ENCODE measurements around the gene TBXA2R. TPM values are rescaled to one million over a fixed set of nuclear protein-coding genes. Genes with fewer than 3 reads are reported as not detected.
A peak's percentile ranks its signal among the peaks of the same experiment; 100 is the strongest.

Gene TBXA2R
- total and polyA plus RNA-seq, 8 donors: 0.42 to 1.5 (median 0.73) TPM

DNA sequence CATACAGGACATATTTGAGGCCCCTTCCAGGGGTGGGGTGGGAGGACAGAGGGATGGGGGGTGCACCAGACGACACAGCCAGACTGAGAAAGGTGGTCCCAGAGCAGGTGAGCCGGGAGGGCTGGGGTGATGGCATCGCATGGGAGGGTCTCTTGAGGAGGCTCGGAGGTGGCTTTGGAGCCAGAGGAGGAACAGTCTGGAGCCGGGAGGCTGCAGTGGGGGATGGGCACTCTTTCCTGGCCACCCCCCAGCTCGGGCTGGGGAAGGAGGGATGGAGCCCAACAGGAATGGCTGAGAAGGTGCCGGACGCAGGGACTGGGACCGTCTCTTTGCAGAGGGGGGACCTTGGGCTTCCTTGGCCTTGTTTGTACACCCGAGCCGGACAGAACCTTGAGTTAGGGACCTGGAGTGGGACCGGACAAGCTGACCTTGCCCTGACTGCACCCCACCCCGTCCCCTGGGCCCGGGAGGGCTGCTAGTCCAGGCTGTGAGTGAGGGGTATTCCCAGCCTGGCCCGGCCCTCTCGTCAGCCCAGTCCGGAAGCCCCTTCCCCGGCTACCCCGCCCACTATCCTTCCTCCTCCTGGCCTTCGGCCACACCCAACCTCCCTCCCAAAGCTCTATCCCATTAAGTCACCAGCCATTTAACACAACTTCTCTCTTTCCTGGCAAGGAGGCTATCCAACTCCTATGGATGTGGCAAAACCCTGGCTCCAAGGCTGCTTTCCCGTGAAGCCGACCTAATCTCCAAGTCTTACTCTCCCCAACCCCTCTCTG, 816 bp upstream of the TBXA2R start:
- ATAC-seq (peak in 1 of 4 donors; percentile 8), FAIRE-seq (no peak), DNase-seq (peak in 4 of 6 donors; percentile 14 to 55 (median 22))
- Histone ChIP-seq H3K4me1 (peaks cover 0 to 12% (median 0%) of the 10 kb centered on the region in 3 donors), H3K27me3 (no peaks in the 10 kb centered on the region), H3K27ac (peak overlapping the region in 1 of 4 donors; percentile 33), H3K4me3 (peak overlapping the region in 2 of 4 donors; percentile 18 to 43), H3K36me3 (peaks cover 0 to 12% (median 8%) of the 10 kb centered on the region in 3 donors), H3K9me3 (no peaks in the 10 kb centered on the region)
- 33 to 44% methylated on average over 22 of the region's 22 CpGs for WGBS, 2 donors
- intact Hi-C loops (cut with DNase I): no loop called here
- no peak for TF ChIP-seq CTCF (IDR thresholded peaks at IDR 0.05)

DNA sequence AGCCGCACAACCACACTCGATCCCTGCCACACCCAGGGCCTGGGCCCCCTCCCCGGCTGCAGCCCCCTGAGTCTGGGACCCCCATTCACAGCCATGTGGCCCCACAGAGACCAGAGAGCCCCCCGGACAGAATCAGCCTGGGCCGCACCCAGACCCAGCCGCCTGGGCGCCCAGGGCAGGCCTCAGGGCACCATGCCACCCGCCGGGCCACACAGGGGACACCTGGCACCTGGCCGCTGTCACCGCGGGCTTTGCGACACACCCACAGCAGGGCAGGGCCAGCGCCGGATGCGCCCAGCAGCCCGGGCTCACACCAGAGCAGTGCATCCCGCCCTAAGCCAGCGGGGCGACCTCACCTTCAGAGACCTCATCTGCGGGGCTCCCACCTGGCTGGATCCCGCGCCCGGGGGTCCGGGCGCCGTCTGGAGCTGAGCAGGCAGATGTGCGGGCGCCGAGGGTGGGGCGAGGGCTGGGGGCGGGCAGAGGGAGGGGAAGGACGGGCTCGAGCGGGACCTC, 443 bp downstream of the TBXA2R start:
- no peak for TF ChIP-seq CTCF (IDR thresholded peaks at IDR 0.05)
- H3K9me3 ChIP-seq: no peaks in the 10 kb centered on the region
- H3K4me1 ChIP-seq: peaks cover 0 to 12% (median 0%) of the 10 kb centered on the region in 3 donors
- peak overlapping the region in 2 of 4 donors; percentile 18 to 43 for H3K4me3 ChIP-seq
- DNase-seq: peak; percentile 41 to 89 (median 68)
- no peak for FAIRE-seq
- ATAC-seq: peak; percentile 79 to 88 (median 84)
- H3K36me3 ChIP-seq: peaks cover 0 to 2% (median 0%) of the 10 kb centered on the region in 3 donors
- intact Hi-C loops (cut with DNase I): no loop called here
- H3K27me3 ChIP-seq: no peaks in the 10 kb centered on the region
- 7% methylated on average over 27 to 35 of the region's 35 CpGs for WGBS, 2 donors
- H3K27ac ChIP-seq: no peak overlapping the region

DNA sequence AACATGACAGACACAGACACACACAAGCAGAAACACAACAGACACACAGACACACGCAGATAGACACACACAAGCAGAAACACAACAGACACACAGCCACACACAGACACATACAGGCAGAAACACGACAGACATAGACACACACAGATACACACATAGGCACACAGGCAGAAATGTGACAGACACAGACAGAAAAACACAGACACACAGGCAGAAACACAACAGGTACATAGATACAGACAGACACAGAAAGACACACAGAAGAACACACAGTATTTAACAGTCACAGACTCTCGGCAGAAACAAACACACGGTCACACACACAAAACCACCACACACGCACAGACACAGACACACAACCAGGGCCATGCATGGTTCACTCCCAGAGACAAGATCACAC, 905 bp downstream of the TBXA2R start:
- H3K27me3 ChIP-seq: no peaks in the 10 kb centered on the region
- no peaks in the 10 kb centered on the region for H3K9me3 ChIP-seq
- ATAC-seq: peak in 1 of 4 donors; percentile 2
- intact Hi-C loops (cut with DNase I): no loop called here
- DNase-seq: no peak
- 58 to 68% methylated on average over 5 of the region's 5 CpGs for WGBS, 2 donors
- no peak overlapping the region for H3K27ac ChIP-seq
- H3K36me3 ChIP-seq: no peaks in the 10 kb centered on the region
- FAIRE-seq: no peak
- H3K4me3 ChIP-seq: peak overlapping the region in 1 of 4 donors; percentile 43
- H3K4me1 ChIP-seq: peaks cover 0 to 12% (median 0%) of the 10 kb centered on the region in 3 donors
- TF ChIP-seq CTCF (IDR thresholded peaks at IDR 0.05): no peak

- WGBS, 2 donors: 75 to 87% methylated on average over 3 of the region's 3 CpGs
- no peaks in the 10 kb centered on the region for H3K27me3 ChIP-seq
- H3K4me3 ChIP-seq: no peak overlapping the region
- ATAC-seq: no peak
- no peak for FAIRE-seq
- DNase-seq: no peak
- H3K27ac ChIP-seq: no peak overlapping the region
- no peak for TF ChIP-seq CTCF (IDR thresholded peaks at IDR 0.05)
- no peaks in the 10 kb centered on the region for H3K9me3 ChIP-seq
- intact Hi-C loops (cut with DNase I): no loop called here
- H3K4me1 ChIP-seq: peaks cover 0 to 12% (median 0%) of the 10 kb centered on the region in 3 donors
- H3K36me3 ChIP-seq: no peaks in the 10 kb centered on the region
These were observed 1.3 kb downstream of the TBXA2R start for GRCh38 chr19:3605361-3605760.

GRCh38 chr19:3604987-3605343, 1.7 kb downstream of the TBXA2R start:
- H3K9me3 ChIP-seq: no peaks in the 10 kb centered on the region
- intact Hi-C loops (cut with DNase I): no loop called here
- FAIRE-seq: no peak
- 77 to 83% methylated on average over 11 of the region's 11 CpGs for WGBS, 2 donors
- no peak overlapping the region for H3K4me3 ChIP-seq
- ATAC-seq: no peak
- no peaks in the 10 kb centered on the region for H3K36me3 ChIP-seq
- no peak overlapping the region for H3K27ac ChIP-seq
- DNase-seq: peak in 1 of 6 donors; percentile 10
- H3K27me3 ChIP-seq: no peaks in the 10 kb centered on the region
- H3K4me1 ChIP-seq: peaks cover 0 to 12% (median 0%) of the 10 kb centered on the region in 3 donors
- TF ChIP-seq CTCF (IDR thresholded peaks at IDR 0.05): no peak

Measured in pancreas (tissue), 10 donors.